HG03196 (cell line): ENCODE results near the gene AP4M1.

ENCODE experiments used
- ATAC-seq: cut with Tn5 transposase; IDR thresholded peaks from one replicate; pipeline ENCODE4 v1.9.1; 2021; ENCODE audit not compliant: unreplicated experiment

AP4M1 gene

DNA sequence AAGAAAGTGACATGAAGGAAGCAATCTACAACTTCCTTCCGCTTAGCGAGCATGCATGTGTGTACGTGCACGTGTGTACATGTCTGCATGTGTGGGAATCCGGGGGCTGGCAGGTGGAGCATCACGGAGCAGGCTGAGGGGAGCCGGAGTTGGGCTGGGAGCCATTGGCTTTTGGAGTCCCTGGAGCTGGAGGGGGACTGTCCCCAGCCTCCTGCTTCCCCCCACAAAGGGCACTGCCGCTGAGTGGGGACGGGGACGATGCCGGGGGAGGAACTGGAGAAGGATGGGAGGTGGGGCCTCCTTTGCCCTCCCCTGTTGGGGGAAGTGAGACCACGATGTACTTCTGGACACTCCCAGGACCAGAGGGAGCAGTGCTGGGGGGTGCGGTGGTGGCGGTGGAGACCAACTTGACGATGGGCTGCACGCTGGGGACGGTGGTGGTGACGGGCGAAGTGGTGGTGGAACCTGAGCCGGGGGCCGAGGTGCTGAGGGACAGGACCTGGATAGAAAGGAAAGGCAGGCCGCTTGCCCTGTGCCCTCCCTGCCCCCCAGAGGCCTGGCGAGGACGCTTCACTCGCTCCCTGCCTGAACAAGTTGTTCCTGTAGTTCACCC is 5.8 kb downstream of the AP4M1 start:
- no peak for ATAC-seq

DNA sequence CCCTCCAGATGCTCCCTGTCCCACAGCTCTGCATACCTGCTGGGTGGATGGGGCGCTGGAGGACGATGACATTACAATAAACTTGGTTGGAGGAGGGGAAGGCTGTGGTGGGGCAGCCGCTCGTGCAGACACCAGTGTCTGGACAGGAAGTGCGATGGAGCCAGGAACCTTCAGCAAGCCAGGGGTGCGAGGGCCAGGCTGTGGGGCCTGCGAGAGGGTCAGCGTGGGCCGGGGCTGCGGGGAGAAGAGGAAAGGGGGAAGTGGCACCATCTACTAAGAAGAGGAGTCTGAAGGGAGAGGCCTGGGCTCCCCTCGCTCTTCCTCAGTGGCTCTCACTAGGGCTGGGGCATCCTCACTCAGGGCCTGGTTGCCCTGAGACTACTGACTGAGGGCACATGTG is 6.4 kb downstream of the AP4M1 start:
- ATAC-seq: no peak

GRCh38 chr7:100109521-100110163 is 8.2 kb downstream of the AP4M1 start:
- no peak for ATAC-seq

- no peak for ATAC-seq
These were observed 9.7 kb downstream of the AP4M1 start for GRCh38 chr7:100111156-100111555.

- ATAC-seq: no peak
These were observed 10.5 kb downstream of the AP4M1 start for GRCh38 chr7:100111914-100112313.

- ATAC-seq: no peak
These were observed 13.6 kb downstream of the AP4M1 start for GRCh38 chr7:100115026-100115425.

- no peak for ATAC-seq
These were observed 17.1 kb downstream of the AP4M1 start for GRCh38 chr7:100118388-100119071.

- ATAC-seq: peak; percentile 78
These were observed 17.9 kb downstream of the AP4M1 start, which contains the start of the genes CNPY4 and TAF6 for GRCh38 chr7:100119072-100119969. CNPY4 (plus strand) TSS chr7:100119634; CDS start chr7:100119745, 111 bp downstream. TAF6 (minus strand) TSS chr7:100119358; CDS start chr7:100114209, 5,149 bp downstream.

- ATAC-seq: peak; percentile 13
These were observed 18.7 kb downstream of the AP4M1 start for GRCh38 chr7:100119970-100120732.

- ATAC-seq: no peak
These were observed 19.2 kb downstream of the AP4M1 start for GRCh38 chr7:100120733-100121036.

- ATAC-seq: no peak
These were observed 20.6 kb downstream of the AP4M1 start for GRCh38 chr7:100122067-100122466.

DNA sequence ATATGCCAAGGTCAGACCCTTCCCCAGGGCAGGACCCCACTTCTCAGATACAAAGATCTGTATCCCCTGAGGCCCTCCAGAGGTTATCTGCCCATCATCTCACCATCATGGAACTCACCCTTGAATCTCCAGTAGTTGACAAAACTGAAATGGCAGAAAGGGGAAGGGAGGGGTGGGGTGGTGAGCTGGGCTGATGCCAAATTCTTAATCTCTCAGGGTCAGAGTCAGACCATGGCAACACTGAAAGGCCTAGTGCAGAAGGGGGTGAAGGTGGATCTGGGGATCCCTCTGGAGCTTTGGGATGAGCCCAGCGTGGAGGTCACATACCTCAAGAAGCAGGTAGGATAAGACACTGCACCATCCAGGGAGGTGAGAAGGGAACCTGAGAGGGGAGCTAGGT is 21.1 kb downstream of the AP4M1 start:
- ATAC-seq: no peak

GRCh38 chr7:100124301-100125230 is 23.1 kb downstream of the AP4M1 start:
- no peak for ATAC-seq

DNA sequence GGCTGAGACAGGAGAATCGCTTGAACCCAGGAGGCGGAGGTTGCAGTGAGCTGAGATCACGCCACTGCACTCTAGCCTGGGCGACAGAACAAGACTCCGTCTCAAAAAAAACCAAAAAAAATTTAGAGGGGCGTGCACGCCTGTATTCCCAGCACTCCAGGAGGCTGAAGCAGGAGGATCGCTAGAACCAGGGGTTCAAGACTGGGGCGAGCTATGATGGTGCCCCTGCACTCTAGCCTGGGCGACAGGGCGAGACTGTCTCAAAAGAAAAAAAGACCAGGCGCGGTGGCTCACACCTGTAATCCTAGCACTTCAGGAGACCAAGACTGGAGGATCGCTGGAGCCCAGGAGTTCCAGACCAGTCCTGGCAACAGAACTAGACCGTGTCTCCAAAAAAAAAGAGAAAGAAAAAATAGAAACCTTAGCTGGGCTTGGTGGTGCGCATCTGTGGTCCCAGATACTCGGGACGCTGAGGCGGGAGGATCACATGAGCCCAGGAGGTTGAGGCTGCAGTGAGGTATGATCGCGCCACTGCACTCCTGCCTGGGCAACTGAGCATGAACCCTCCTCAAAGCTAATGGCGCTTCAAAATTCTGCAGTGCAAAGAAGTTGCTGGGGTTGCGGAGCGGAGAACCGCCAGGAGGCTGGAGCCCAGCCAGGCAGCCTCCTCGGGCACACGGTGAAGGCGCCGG is 24.9 kb downstream of the AP4M1 start:
- no peak for ATAC-seq

DNA sequence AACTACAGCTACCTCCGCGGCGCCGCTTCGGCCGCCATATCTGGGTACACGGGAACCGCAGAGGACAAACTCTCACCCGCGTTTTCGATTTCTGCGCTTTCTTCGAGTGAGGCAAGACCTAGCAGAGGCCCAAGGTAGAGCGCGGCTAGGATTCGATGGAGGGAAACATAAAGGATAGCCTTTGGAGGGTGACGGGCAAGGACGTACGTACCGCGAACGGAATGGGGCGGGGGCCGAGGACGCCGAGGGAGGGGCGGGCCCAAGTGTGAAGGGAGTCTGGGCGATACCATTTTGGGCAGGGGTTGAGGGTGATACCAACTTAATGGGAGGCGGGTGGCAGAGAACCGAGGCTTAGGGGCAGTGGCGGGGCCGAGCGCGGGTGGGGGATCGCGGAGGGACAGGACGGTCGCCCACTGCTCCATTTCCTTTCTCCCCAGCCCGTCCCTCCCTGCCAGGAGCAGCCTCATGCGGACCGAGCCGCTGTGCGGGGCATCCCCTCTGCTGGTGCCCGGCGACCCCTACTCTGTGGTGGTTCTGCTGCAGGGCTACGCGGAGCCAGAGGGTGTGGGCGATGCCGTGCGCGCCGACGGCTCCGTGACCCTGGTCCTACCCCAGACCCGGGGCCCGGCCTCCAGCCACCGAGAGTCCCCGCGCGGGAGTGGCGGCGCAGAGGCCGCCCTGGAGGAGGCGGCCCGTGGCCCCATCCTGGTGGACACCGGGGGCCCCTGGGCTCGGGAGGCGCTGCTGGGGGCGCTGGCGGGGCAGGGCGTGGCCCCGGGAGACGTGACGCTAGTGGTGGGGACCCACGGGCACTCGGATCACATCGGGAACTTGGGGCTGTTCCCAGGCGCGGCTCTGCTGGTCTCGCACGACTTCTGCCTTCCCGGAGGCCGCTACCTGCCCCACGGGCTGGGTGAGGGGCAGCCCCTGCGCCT is 25.8 kb downstream of the AP4M1 start, which contains the start of gene MBLAC1:
Gene MBLAC1, plus strand, starts transcription at position 37 of the 935 bp plus-strand sequence. Its CDS starts 429 bp downstream, at position 466.
- ATAC-seq: peak; percentile 58

GRCh38 chr7:100127866-100128636 is 26.6 kb downstream of the AP4M1 start:
- no peak for ATAC-seq

- no peak for ATAC-seq
These were observed 27.2 kb downstream of the AP4M1 start for GRCh38 chr7:100128637-100128963.
